Effector memory CD8-positive, alpha-beta T cell (primary cell): ENCODE results near the gene DRD1.

ENCODE experiments used
- ATAC-seq: fragments of 150-1000 bp; cut with Tn5 transposase; replicated peaks from 2 replicates; pipeline ENCODE4 v1.10.0; 2021; ENCODE audit warnings: mild to moderate bottlenecking, moderate library complexity
- DNase-seq, 3 experiments: peaks; one replicate each; pipeline ENCODE4 v3.0.0; 2021
- H3K27ac Mint-ChIP-seq, 2 donors: one replicate each; pipeline ENCODE4 v1.8.0; 2022; ENCODE audit warnings: mild to moderate bottlenecking in 2 of 2, mixed read lengths in 2 of 2, moderate library complexity in 2 of 2
- H3K27me3 Mint-ChIP-seq, 2 donors: one replicate each; pipeline ENCODE4 v1.8.0; 2022; ENCODE audit warnings: mixed read lengths in 2 of 2
- H3K36me3 Mint-ChIP-seq: one replicate; pipeline ENCODE4 v1.8.0; 2022; ENCODE audit warnings: mild to moderate bottlenecking, moderate library complexity, mixed read lengths; ENCODE audit not compliant: insufficient read depth
- H3K4me1 Mint-ChIP-seq, 2 donors: one replicate each; pipeline ENCODE4 v1.8.0; 2022; ENCODE audit warnings: low read depth in 2 of 2, mixed read lengths in 2 of 2
- H3K4me3 Mint-ChIP-seq, 2 donors: one replicate each; pipeline ENCODE4 v1.8.0; 2022; ENCODE audit warnings: mild to moderate bottlenecking in 2 of 2, mixed read lengths in 2 of 2, moderate library complexity in 2 of 2
- H3K9me3 Mint-ChIP-seq, 2 donors: one replicate each; pipeline ENCODE4 v1.8.0; 2022; ENCODE audit warnings: mixed read lengths in 2 of 2
- total RNA-seq, 9 experiments: gene quantifications; one replicate each; lab custom pipeline; 2026; lab: John Stamatoyannopoulos, UW

Gene DRD1
- 0 to 0.26 (median 0) reads per million in 9 experiments for total RNA-seq

- ATAC-seq, result peak; percentile 65
- Mint-ChIP-seq H3K36me3 (no peaks in the 10 kb centered on the region), H3K9me3 (no peaks in the 10 kb centered on the region), H3K27ac (no peak within 1 kb of the TSS), H3K4me1 (peaks cover 5% of the 10 kb centered on the region in 2 donors), H3K27me3 (peaks cover 68 to 76% of the 10 kb centered on the region in 2 donors), H3K4me3 (peak within 1 kb of the TSS; percentile 63 to 69)
- DNase-seq, result peak; percentile 6 to 10 (median 10)
Measured at GRCh38 chr5:175444060-175444904, at the start of gene DRD1. DRD1 (minus strand) TSS chr5:175444182; CDS start chr5:175443099, 1,083 bp downstream.

GRCh38 chr5:175493726-175494125, 49.7 kb upstream of the DRD1 start:
- H3K36me3 Mint-ChIP-seq, result peaks cover 61% of the 10 kb centered on the region
- DNase-seq (no peak), ATAC-seq (no peak)
- peaks cover 14 to 16% of the 10 kb centered on the region in 2 donors for H3K4me1 Mint-ChIP-seq
- H3K9me3 Mint-ChIP-seq, result no peaks in the 10 kb centered on the region
- H3K27me3 Mint-ChIP-seq, result no peaks in the 10 kb centered on the region
- no peak overlapping the region for H3K27ac Mint-ChIP-seq
- no peak overlapping the region for H3K4me3 Mint-ChIP-seq

DNA sequence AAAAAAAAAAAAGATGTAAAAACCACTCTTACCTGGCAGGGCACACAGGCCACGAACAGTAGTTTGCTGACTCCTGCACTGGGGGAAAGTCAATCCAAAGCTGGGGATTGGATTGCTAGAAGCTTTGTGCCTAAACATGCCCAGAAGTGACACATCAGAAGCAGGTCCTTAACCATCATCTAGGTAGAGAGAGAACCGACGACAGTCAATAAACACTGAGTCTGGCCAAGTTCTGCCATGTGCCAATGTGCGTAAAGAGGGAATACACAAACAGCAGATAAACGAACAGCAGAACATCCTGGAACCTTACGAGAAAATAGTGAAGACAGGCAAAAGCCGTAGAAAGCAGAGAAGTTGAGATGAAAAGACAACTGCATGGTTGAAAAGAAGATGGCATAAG, 49.3 kb upstream of the DRD1 start:
- peaks cover 18 to 21% of the 10 kb centered on the region in 2 donors for H3K4me1 Mint-ChIP-seq

GRCh38 chr5:175491223-175491622, 47.2 kb upstream of the DRD1 start:
- peaks cover 48% of the 10 kb centered on the region for H3K36me3 Mint-ChIP-seq
- no peaks in the 10 kb centered on the region for H3K9me3 Mint-ChIP-seq
- no peak overlapping the region for H3K27ac Mint-ChIP-seq
- no peak overlapping the region for H3K4me3 Mint-ChIP-seq
- ATAC-seq (no peak), DNase-seq (no peak)
- H3K27me3 Mint-ChIP-seq, result no peaks in the 10 kb centered on the region
- H3K4me1 Mint-ChIP-seq, result peaks cover 29 to 35% of the 10 kb centered on the region in 2 donors

More for the DNA sequence above, 49.3 kb upstream of the DRD1 start:
- Mint-ChIP-seq H3K9me3 (no peaks in the 10 kb centered on the region), H3K36me3 (peaks cover 61% of the 10 kb centered on the region), H3K27ac (no peak overlapping the region), H3K4me3 (no peak overlapping the region), H3K27me3 (no peaks in the 10 kb centered on the region)
- DNase-seq, result no peak
- ATAC-seq, result no peak

DNA sequence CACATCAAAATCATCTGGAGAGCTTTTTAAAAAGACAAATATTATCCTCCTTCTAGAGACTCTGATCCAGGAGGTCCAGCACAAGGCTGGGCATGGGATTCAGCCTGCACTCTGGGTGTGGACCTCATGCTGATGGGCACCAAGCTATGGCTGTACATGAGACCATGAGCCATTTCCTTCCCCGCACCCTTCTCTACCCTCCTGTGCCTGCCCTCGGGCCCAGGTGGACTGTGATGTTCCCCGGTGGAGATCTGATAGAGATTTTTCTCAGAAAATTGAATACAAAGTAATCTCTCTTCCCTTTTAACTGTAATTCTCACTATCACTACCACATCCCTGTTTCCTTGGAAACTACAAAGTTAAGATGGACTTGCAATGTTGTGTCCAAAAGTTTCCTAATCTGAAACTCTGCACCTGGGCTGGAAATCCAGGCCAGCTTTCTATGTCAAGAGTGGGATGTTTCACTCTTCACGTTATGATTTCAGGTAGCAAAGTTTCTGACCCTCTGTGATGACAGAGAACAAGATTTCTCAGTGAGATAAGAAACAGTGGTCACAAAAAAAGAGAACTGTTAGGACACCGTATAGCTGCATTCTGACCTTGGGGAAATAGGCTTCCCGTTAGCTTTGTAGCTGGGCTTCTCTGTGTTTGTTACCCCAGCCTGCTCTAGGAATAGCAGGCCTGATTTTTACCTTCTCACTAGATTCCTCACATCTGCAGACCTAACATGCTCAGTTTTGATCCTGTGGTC, 45.9 kb upstream of the DRD1 start:
- Mint-ChIP-seq H3K36me3 (peaks cover 51% of the 10 kb centered on the region), H3K27me3 (no peaks in the 10 kb centered on the region), H3K4me1 (peaks cover 32 to 43% of the 10 kb centered on the region in 2 donors), H3K9me3 (no peaks in the 10 kb centered on the region), H3K4me3 (no peak overlapping the region), H3K27ac (peak overlapping the region in 1 of 2 donors; percentile 39)
- ATAC-seq, result no peak
- DNase-seq, result no peak

DNA sequence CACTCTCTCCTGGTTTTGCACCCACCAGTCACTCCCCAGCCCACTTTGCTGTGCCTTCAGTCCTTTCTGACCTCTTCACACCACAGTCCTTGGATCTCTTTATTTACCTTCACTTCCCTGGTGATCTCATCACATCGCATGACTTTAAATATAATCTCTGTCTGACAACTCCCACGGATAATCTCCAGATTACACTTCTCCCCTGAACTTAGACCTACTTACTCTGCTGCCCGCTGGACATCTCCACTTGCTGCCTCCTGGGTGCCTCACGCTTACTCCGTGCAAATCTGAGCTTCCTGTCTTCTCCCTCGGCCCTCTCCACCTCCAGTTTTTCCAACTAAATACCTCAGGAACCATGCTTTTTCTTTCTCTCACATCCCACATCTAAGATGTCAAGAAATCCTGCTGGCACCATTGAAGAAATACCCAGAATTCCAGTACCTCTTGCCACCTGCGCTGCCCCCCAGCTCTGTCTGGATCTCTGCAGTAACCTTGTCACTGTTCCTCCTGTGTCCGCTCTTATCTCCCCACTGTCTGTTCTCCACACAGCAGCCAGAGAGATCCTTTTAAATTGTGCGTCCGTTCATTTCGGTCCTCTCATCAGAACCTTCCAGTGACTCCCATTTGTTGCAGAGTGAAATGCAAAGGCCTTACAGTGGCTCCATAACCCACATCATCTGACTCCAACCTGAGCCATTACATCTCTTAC, 43.7 kb upstream of the DRD1 start:
- no peak for ATAC-seq
- no peaks in the 10 kb centered on the region for H3K27me3 Mint-ChIP-seq
- H3K27ac Mint-ChIP-seq, result peak overlapping the region in 1 of 2 donors; percentile 52
- H3K36me3 Mint-ChIP-seq, result peaks cover 42% of the 10 kb centered on the region
- H3K4me3 Mint-ChIP-seq, result no peak overlapping the region
- H3K9me3 Mint-ChIP-seq, result no peaks in the 10 kb centered on the region
- peaks cover 45 to 59% of the 10 kb centered on the region in 2 donors for H3K4me1 Mint-ChIP-seq
- no peak for DNase-seq

DNA sequence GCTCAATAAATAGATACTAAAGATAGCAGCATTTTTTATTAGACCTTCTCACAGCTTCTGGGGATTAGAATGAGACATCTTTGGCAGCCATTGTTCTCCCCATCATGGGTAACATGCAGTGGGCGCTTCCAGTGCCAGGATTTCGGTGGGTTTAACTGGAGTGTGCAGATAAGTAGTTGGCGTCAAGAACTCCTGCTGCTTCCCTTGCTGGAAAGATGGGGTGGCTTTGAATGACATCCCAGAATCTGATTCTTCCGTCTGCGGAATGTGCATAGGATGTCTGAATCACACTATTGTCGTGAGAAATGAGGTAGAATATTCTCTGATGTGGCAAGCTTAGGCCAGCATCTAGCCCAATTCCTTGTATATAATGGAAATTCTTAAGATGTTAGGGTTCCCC, 41.6 kb upstream of the DRD1 start:
- no peak overlapping the region for H3K4me3 Mint-ChIP-seq
- H3K4me1 Mint-ChIP-seq, result peaks cover 51 to 73% of the 10 kb centered on the region in 2 donors
- ATAC-seq (no peak), DNase-seq (no peak)
- H3K27me3 Mint-ChIP-seq, result no peaks in the 10 kb centered on the region
- H3K9me3 Mint-ChIP-seq, result no peaks in the 10 kb centered on the region
- H3K27ac Mint-ChIP-seq, result no peak overlapping the region
- peaks cover 29% of the 10 kb centered on the region for H3K36me3 Mint-ChIP-seq

GRCh38 chr5:175484829-175485228, 40.8 kb upstream of the DRD1 start:
- Mint-ChIP-seq H3K27ac (peak overlapping the region in 1 of 2 donors; percentile 12), H3K27me3 (no peaks in the 10 kb centered on the region), H3K4me1 (peaks cover 54 to 79% of the 10 kb centered on the region in 2 donors), H3K4me3 (no peak overlapping the region), H3K9me3 (no peaks in the 10 kb centered on the region), H3K36me3 (peaks cover 36% of the 10 kb centered on the region)
- DNase-seq, result no peak
- ATAC-seq, result no peak

DNA sequence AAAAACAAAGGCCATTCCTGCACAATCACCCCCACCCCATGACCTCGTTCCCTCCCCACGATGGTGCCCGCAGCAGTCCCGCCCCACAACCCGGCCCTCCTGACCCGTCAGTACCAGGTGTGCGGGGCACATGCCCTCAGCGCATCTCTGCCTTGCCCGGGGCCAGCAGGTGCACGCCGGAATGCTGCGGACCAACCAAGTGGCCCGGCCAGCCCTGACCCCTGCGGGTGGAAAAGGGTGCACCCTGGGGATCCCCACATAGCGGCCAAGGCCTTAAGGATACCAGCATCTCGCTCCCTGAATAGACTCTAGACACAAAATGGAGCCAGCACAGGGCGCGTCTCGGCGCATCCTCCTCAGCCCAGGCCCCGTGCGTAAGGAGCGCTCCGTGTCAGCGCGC, 40.3 kb upstream of the DRD1 start:
- Mint-ChIP-seq H3K4me3 (no peak overlapping the region), H3K4me1 (peaks cover 54 to 79% of the 10 kb centered on the region in 2 donors), H3K9me3 (no peaks in the 10 kb centered on the region), H3K27me3 (no peaks in the 10 kb centered on the region), H3K36me3 (peaks cover 36% of the 10 kb centered on the region), H3K27ac (peak overlapping the region in 1 of 2 donors; percentile 12)
- ATAC-seq (no peak), DNase-seq (no peak)

GRCh38 chr5:175483337-175483736, 39.4 kb upstream of the DRD1 start:
- no peaks in the 10 kb centered on the region for H3K27me3 Mint-ChIP-seq
- H3K4me3 Mint-ChIP-seq, result peak overlapping the region in 1 of 2 donors; percentile 26
- ATAC-seq (no peak), DNase-seq (no peak)
- peaks cover 51 to 76% of the 10 kb centered on the region in 2 donors for H3K4me1 Mint-ChIP-seq
- H3K9me3 Mint-ChIP-seq, result no peaks in the 10 kb centered on the region
- H3K27ac Mint-ChIP-seq, result peak overlapping the region in 1 of 2 donors; percentile 62
- peaks cover 36% of the 10 kb centered on the region for H3K36me3 Mint-ChIP-seq

DNA sequence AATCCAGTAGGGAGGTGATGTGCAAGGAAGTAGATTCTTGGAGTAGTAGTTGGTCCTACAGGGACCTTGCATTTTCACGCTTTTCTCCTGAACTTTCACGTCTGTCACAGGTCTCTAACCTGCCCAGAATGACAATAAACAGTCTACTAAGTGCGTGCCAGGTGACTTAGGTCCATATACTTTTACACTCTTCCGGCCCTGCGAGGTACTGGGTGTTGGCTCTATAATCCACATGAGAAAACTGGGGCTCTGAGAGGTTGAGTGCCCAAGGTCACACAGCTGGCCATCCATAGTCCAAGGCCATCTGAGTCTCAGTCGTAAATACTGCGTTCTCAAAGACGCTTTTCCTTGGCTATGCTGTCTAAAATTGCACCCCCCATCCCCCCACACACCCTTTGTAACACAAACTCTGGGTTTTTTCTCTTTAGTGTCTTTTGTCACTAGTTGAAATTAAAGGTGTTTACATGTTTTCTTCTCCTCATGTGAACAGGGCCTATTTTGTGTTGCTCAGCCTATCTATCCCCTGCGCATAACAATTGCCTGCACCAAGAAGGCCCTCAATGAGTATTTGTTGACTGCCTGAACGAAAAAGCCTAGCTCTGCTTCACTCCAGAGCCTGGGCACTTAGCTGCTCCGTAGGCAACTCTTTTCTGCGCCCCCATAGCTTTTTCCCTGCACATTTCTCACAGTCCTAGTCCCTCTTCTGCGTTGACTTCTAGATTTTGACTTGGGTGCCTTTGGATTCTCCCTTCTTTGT, 35.3 kb upstream of the DRD1 start:
- no peak for ATAC-seq
- Mint-ChIP-seq H3K4me3 (peak overlapping the region; percentile 97), H3K36me3 (peaks cover 27% of the 10 kb centered on the region), H3K4me1 (peaks cover 39 to 51% of the 10 kb centered on the region in 2 donors), H3K27me3 (peaks cover 4 to 6% of the 10 kb centered on the region in 2 donors), H3K27ac (peak overlapping the region; percentile 86 to 94), H3K9me3 (no peaks in the 10 kb centered on the region)
- DNase-seq, result no peak

DNA sequence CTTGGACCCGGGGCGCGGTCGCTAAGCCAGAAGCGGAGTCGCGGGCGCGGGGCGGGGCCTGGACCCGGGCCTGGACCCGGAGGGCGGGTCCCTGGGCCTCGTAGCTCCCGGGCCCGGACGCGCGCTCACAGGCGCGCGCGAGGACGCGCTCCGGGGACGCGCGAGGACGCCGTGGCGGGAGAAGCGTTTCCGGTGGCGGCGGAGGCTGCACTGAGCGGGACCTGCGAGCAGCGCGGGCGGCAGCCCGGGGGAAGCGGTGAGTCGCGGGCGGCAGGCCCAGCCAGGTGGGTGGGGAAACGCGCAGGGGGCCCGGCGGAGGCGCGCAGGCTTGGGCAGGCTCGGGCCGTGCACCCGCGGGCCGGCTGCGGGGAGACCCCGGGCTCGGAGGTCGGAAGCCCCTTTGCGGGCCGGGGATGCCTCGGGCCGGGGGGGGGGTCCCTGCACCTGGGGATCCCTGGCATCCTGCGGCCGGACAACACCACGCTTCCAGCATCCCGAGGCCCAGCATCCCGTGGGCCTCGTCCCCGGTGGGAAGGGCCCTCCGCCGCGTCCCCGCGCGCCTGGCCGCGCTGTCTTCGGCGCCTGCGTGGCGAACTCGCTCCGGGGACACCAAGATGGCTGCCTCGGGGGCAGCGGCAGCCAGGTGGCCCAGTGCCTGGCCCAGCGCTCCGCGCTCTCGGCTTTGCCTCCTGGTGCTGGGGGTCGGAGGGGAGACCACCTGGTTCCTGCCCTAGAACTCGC, 34.6 kb upstream of the DRD1 start, which contains the start of gene SFXN1:
TSS of gene SFXN1 (plus strand) at position 177 of the 741 bp plus-strand sequence. CDS start 13,544 bp downstream, outside the sequence.
- Mint-ChIP-seq H3K36me3 (peaks cover 20% of the 10 kb centered on the region), H3K27ac (peak within 1 kb of the TSS; percentile 86 to 94), H3K4me1 (peaks cover 34 to 47% of the 10 kb centered on the region in 2 donors), H3K9me3 (no peaks in the 10 kb centered on the region), H3K27me3 (peaks cover 7 to 12% of the 10 kb centered on the region in 2 donors), H3K4me3 (peak within 1 kb of the TSS; percentile 97)
- ATAC-seq (peak; percentile 73), DNase-seq (peak; percentile 57 to 71 (median 69))
